ENCODE data around the gene E2F2. TPM values are rescaled to one million over a fixed set of nuclear protein-coding genes. Genes with fewer than 3 reads are reported as not detected.

The E2F2 gene
- total and polyA plus RNA-seq, 11 donors: 0.04 to 2.7 (median 0.15) TPM; not detected in 1

GRCh38 chr1:23562137-23562876 is 31.3 kb upstream of the E2F2 start:
- DNase-seq (peak; percentile 97 to 99 (median 98)), ATAC-seq (peak; percentile 89 to 94 (median 90))
- Histone ChIP-seq H3K4me1 (peaks cover 4 to 69% (median 41%) of the 10 kb centered on the region in 12 donors), H3K27ac (peak overlapping the region; percentile 83 to 97 (median 94)), H3K27me3 (no peaks in the 10 kb centered on the region), H3K9me3 (no peaks in the 10 kb centered on the region), H3K36me3 (peaks cover 0 to 15% (median 8%) of the 10 kb centered on the region in 9 donors), H3K4me3 (peak overlapping the region in 9 of 12 donors; percentile 76 to 92 (median 80))
- WGBS, 4 donors: 0 to 2% (median 1%) methylated on average over 19 of the region's 19 CpGs
- TF ChIP-seq POLR2A (IDR thresholded peaks at IDR 0.05): peak; percentile 35 to 90
- TF ChIP-seq CTCF (IDR thresholded peaks at IDR 0.05): no peak
- intact Hi-C loops (cut with DNase I): loop anchor here in 1 of 10 donors (1.0 kb wide), 1 partner anchor 15 kb away; no protein-coding TSS in a partner anchor

- intact Hi-C loops (cut with DNase I): loop anchor here in 1 of 10 donors (1.0 kb wide), 1 partner anchor 16 kb away; no protein-coding TSS in a partner anchor
- peak overlapping the region in 9 of 12 donors; percentile 76 to 92 (median 80) for H3K4me3 ChIP-seq
- 21 to 39% (median 34%) methylated on average over 2 of the region's 2 CpGs for WGBS, 4 donors
- no peaks in the 10 kb centered on the region for H3K27me3 ChIP-seq
- H3K9me3 ChIP-seq: no peaks in the 10 kb centered on the region
- H3K36me3 ChIP-seq: peaks cover 0 to 21% (median 14%) of the 10 kb centered on the region in 9 donors
- TF ChIP-seq POLR2A (IDR thresholded peaks at IDR 0.05) (no peak), CTCF (IDR thresholded peaks at IDR 0.05) (no peak)
- DNase-seq (no peak), ATAC-seq (no peak)
- H3K27ac ChIP-seq: peak overlapping the region; percentile 83 to 97 (median 94)
- H3K4me1 ChIP-seq: peaks cover 4 to 71% (median 44%) of the 10 kb centered on the region in 12 donors
These were observed 30.7 kb upstream of the E2F2 start for GRCh38 chr1:23561813-23562100.

DNA sequence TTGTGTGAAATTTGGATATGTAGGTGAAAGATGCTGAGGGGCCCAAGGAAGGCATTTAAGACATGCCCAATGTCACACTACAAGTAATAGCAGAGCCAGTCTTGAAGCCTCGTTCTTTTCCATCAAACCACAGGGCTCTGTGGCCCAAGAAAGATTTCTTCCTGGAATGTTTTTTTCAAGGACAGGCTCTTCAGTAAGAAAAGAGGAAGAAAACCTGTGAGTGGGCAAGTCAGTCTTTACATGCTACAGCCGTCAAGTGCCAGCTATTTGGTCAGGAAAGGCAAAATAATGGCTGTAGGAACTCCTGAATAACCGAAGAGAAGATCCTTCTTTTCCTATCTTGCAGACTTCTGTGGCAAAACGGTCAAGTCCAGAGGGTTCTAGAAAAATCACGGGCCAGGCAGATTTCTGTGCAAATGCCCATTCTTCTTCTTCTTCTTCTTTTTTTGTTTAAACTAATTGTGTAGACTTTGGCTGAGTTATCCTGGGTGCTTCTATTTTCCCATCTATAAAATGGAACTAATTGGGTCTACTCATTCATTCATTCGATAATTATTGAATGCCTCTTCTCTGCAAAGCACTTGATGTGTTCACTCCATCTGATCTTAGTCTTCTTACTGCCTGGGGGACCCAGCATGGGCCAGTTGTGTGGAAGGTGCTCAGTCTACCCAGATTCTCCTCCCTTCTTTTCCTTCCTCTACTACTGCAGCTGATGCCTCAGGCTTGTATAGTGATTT is 30.2 kb upstream of the E2F2 start:
- no peak for ATAC-seq
- H3K27ac ChIP-seq: peak overlapping the region; percentile 83 to 97 (median 94)
- H3K4me1 ChIP-seq: peaks cover 4 to 71% (median 50%) of the 10 kb centered on the region in 12 donors
- intact Hi-C loops (cut with DNase I): no loop called here
- H3K36me3 ChIP-seq: peaks cover 0 to 25% (median 14%) of the 10 kb centered on the region in 9 donors
- DNase-seq: no peak
- peak overlapping the region in 11 of 12 donors; percentile 0 to 92 (median 80) for H3K4me3 ChIP-seq
- H3K27me3 ChIP-seq: no peaks in the 10 kb centered on the region
- WGBS, 4 donors: 42 to 51% (median 43%) methylated on average over 6 of the region's 6 CpGs
- H3K9me3 ChIP-seq: no peaks in the 10 kb centered on the region
- TF ChIP-seq CTCF (IDR thresholded peaks at IDR 0.05): no peak
- no peak for TF ChIP-seq POLR2A (IDR thresholded peaks at IDR 0.05)

Data from heart left ventricle (tissue), 16 donors.